Body of pancreas (tissue), 4 donors: Measurements from ENCODE around the gene KCNN3. TPM values are rescaled to one million over a fixed set of nuclear protein-coding genes. Genes with fewer than 3 reads are reported as not detected.
A peak's percentile ranks its signal among the peaks of the same experiment; 100 is the strongest.

Experiments
- ATAC-seq: fragments of 150-250 bp; one replicate; pipeline ENCODE4 v1.9.1; 2016
- DNase-seq, 4 donors: peaks; one replicate each; pipeline ENCODE4 v3.0.0-alpha.2; 2019
- H3K27ac ChIP-seq, 4 donors: fragments of 200-600 bp; sonication (generic); 1 replicate in 3 of 4; 2 replicates in 1 of 4; pipeline versions ENCODE4 v1.5.1 to v1.6.1; 2016 to 2019; ENCODE audit warnings: mild to moderate bottlenecking in 1 of 4, mixed read lengths in 1 of 4, moderate library complexity in 1 of 4
- H3K27me3 ChIP-seq, 2 donors: fragments of 200-600 bp; sonication (generic); one replicate each; pipeline ENCODE4 v1.6.0; 2016; ENCODE audit warnings: mild to moderate bottlenecking in 1 of 2
- H3K36me3 ChIP-seq, 2 donors: fragments of 200-600 bp; sonication (generic); replicated peaks in 1 of 2; 2 replicates each; pipeline ENCODE4 v1.5.1; 2016; ENCODE audit warnings: low read depth in 2 of 2; ENCODE audit not compliant: insufficient read depth in 1 of 2
- H3K4me1 ChIP-seq: fragments of 200-600 bp; sonication (generic); one replicate; pipeline ENCODE4 v1.6.0; 2016
- H3K4me3 ChIP-seq, 2 donors: fragments of 200-600 bp; sonication (generic); 1 replicate in 1 of 2; 2 replicates in 1 of 2; pipeline ENCODE4 v1.5.1; 2016 to 2019
- H3K9me3 ChIP-seq, 3 donors: fragments of 200-600 bp; sonication (generic); 1 replicate in 2 of 3; 2 replicates in 1 of 3; pipeline ENCODE4 v1.5.1; 2016
- POLR2A ChIP-seq, 3 donors: fragments of 450-650 bp; IDR thresholded peaks; one replicate each; pipeline ENCODE4 v1.6.1; 2016; ENCODE audit warnings: antibody characterized with exemption in 3 of 3, mild to moderate bottlenecking in 2 of 3
- WGBS, 2 donors: methylation state at CpG; one replicate each; pipeline ENCODE4 v1.1.5; 2017; 5-methylcytosine and 5-hydroxymethylcytosine counted together
- intact Hi-C: fragments of 100-400 bp; cut with DNase I; formaldehyde crosslinking; loops from one replicate; pipeline ENCODE4 v1.15.1; 2023
- total RNA-seq, 2 donors: library from RNA; depleted of rRNA; stranded (reverse); fragments of >200 nt; gene quantifications; one replicate each; pipeline ENCODE4 v1.1.0, GENCODE V29; 2016
- TF ChIP-seq, protein P1 (sequence below), 7 experiments: fragments of 450-650 bp in 4 of 7; fragments of 200-600 bp in 3 of 7; sonication (generic) in 3 of 7; IDR thresholded peaks; one replicate each; pipeline ENCODE4 v1.5.1; 2016 to 2019; ENCODE audit warnings: antibody characterized with exemption in 7 of 7

The KCNN3 gene
- total RNA-seq, 2 donors from 2014 or later, result 0.33 to 1.6 TPM

- Histone ChIP-seq H3K9me3 (no peaks in the 10 kb centered on the region), H3K36me3 (no peaks in the 10 kb centered on the region), H3K4me3 (no peak overlapping the region), H3K27me3 (no peaks in the 10 kb centered on the region), H3K4me1 (no peaks in the 10 kb centered on the region), H3K27ac (no peak overlapping the region)
- no peak for TF ChIP-seq POLR2A (IDR thresholded peaks at IDR 0.05)
- 47 to 60% methylated on average over 6 of the region's 6 CpGs for WGBS, 2 donors
- intact Hi-C loops, result no loop called here
- ATAC-seq (no peak), DNase-seq (no peak)
Measured at GRCh38 chr1:154816369-154816768, 53.7 kb downstream of the KCNN3 start.

GRCh38 chr1:154813846-154814505 is 56.1 kb downstream of the KCNN3 start:
- WGBS, 2 donors, result 63 to 75% methylated on average over 6 to 8 of the region's 8 CpGs

GRCh38 chr1:154813300-154813816 is 56.7 kb downstream of the KCNN3 start:
- no peak for TF ChIP-seq POLR2A (IDR thresholded peaks at IDR 0.05)
- Histone ChIP-seq H3K36me3 (no peaks in the 10 kb centered on the region), H3K27me3 (no peaks in the 10 kb centered on the region), H3K9me3 (no peaks in the 10 kb centered on the region), H3K4me3 (no peak overlapping the region), H3K4me1 (no peaks in the 10 kb centered on the region), H3K27ac (no peak overlapping the region)
- ATAC-seq (peak; percentile 29), DNase-seq (peak in 3 of 4 donors; percentile 10 to 37 (median 15))
- 35 to 36% methylated on average over 14 to 18 of the region's 18 CpGs for WGBS, 2 donors
- intact Hi-C loops, result no loop called here

More at GRCh38 chr1:154813846-154814505, 56.1 kb downstream of the KCNN3 start:
- Histone ChIP-seq H3K4me1 (no peaks in the 10 kb centered on the region), H3K27me3 (no peaks in the 10 kb centered on the region), H3K4me3 (no peak overlapping the region), H3K36me3 (no peaks in the 10 kb centered on the region), H3K9me3 (no peaks in the 10 kb centered on the region), H3K27ac (no peak overlapping the region)
- no peak for TF ChIP-seq POLR2A (IDR thresholded peaks at IDR 0.05)
- TF ChIP-seq, protein P1, sequence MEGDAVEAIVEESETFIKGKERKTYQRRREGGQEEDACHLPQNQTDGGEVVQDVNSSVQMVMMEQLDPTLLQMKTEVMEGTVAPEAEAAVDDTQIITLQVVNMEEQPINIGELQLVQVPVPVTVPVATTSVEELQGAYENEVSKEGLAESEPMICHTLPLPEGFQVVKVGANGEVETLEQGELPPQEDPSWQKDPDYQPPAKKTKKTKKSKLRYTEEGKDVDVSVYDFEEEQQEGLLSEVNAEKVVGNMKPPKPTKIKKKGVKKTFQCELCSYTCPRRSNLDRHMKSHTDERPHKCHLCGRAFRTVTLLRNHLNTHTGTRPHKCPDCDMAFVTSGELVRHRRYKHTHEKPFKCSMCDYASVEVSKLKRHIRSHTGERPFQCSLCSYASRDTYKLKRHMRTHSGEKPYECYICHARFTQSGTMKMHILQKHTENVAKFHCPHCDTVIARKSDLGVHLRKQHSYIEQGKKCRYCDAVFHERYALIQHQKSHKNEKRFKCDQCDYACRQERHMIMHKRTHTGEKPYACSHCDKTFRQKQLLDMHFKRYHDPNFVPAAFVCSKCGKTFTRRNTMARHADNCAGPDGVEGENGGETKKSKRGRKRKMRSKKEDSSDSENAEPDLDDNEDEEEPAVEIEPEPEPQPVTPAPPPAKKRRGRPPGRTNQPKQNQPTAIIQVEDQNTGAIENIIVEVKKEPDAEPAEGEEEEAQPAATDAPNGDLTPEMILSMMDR (IDR thresholded peaks at IDR 0.05), result no peak
- DNase-seq, result no peak
- ATAC-seq, result no peak
- intact Hi-C loops, result no loop called here

DNA sequence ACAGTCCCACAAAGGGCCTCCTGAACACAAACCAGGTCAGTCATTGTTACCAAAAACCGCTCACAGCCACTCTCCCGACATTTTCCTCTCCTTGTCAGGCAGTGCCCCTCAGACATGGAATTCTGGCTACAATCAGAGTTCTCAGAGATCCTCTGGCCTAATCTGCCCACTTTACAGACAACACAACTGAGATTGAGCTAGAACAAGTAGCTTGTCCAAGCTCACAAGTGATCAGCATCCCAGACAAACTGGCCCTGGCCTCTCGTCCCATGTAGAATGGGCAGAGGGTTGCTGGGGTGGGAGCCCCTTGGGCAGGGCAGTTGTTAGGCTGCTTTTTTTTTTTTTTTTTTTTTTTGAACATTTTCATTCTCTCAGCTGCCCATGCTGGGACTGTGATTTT is 57.2 kb downstream of the KCNN3 start:
- Histone ChIP-seq H3K36me3 (no peaks in the 10 kb centered on the region), H3K4me1 (no peaks in the 10 kb centered on the region), H3K27ac (no peak overlapping the region), H3K27me3 (no peaks in the 10 kb centered on the region), H3K9me3 (no peaks in the 10 kb centered on the region), H3K4me3 (no peak overlapping the region)
- DNase-seq (no peak), ATAC-seq (no peak)
- TF ChIP-seq, protein P1 (IDR thresholded peaks at IDR 0.05), result no peak
- no peak for TF ChIP-seq POLR2A (IDR thresholded peaks at IDR 0.05)
- intact Hi-C loops, result no loop called here
- 76 to 88% methylated on average over 3 of the region's 3 CpGs for WGBS, 2 donors

DNA sequence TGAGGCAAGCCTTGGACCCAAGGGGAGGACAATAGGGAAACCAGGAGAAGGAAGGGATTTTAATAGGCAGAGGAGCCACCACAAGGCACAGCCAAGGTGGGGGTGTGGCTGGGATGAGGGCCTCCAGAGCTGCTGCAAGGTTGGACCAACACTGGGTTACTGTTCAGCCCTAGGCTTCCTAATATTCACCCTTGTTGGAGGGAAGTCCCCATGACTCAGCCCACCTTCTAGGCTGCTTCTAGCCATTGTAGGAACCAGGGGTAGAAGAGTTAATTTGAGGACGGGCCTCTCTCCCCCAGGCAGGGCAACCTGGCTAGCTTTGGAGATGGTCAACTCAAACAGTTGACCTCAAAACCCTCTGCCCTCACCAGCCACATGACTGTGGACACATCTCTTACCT is 59.5 kb downstream of the KCNN3 start:
- Histone ChIP-seq H3K36me3 (no peaks in the 10 kb centered on the region), H3K27me3 (no peaks in the 10 kb centered on the region), H3K27ac (no peak overlapping the region), H3K4me1 (no peaks in the 10 kb centered on the region), H3K9me3 (no peaks in the 10 kb centered on the region), H3K4me3 (no peak overlapping the region)
- TF ChIP-seq, protein P1 (IDR thresholded peaks at IDR 0.05), result no peak
- no peak for TF ChIP-seq POLR2A (IDR thresholded peaks at IDR 0.05)
- DNase-seq (no peak), ATAC-seq (no peak)
- intact Hi-C loops, result no loop called here
- WGBS, 2 donors, result 83 to 89% methylated on average over 1 of the region's 1 CpG
